Measurements from ENCODE around the gene DHRS2.
"Not testable (repeated sequence)": the region's sequence is repeated elsewhere in the genome, so short reads cannot be mapped to it uniquely, and the experiment has no call there.

Gene DHRS2, protein sequence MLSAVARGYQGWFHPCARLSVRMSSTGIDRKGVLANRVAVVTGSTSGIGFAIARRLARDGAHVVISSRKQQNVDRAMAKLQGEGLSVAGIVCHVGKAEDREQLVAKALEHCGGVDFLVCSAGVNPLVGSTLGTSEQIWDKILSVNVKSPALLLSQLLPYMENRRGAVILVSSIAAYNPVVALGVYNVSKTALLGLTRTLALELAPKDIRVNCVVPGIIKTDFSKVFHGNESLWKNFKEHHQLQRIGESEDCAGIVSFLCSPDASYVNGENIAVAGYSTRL

DNA sequence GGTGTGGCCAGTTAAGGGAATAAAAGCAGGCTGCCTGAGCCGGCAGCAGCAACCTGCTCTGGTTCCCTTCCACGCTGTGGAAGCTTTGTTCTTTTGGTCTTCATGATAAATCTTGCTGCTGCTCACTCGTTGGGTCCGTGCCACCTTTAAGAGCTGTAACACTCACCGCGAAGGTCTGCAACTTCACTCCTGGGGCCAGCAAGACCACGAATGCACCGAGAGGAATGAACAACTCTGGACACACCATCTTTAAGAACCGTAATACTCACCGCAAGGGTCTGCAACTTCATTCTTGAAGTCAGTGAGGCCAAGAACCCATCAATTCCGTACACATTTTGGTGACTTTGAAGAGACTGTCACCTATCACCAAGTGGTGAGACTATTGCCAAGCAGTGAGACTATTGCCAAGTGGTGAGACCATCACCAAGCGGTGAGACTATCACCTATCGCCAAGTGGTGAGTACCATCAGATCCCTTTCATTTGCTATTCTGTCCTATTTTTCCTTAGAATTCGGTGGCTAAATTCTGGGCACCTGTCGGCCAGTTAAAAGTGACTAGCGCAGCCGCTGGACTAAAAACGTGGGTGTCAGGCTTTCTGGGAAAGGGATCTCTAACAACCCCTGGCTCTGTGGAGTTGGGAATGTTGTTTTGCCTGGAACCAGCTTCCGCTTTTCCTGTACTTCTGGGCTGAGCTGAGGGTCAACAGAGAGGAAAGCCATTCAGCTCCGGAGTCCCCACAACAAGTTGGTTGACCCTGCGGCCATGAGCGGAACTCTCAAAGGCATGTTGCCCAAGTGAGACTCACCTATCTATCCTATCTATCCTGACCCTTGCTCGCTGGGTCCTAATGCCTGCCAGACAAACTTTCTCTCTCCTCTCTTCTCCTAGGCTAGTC lies at the start of gene DHRS2:
TSS of gene DHRS2 (plus strand) at position 48 of the 895 bp plus-strand sequence. CDS start 2,501 bp downstream, outside the sequence.
- DNase-seq = no peak

DNA sequence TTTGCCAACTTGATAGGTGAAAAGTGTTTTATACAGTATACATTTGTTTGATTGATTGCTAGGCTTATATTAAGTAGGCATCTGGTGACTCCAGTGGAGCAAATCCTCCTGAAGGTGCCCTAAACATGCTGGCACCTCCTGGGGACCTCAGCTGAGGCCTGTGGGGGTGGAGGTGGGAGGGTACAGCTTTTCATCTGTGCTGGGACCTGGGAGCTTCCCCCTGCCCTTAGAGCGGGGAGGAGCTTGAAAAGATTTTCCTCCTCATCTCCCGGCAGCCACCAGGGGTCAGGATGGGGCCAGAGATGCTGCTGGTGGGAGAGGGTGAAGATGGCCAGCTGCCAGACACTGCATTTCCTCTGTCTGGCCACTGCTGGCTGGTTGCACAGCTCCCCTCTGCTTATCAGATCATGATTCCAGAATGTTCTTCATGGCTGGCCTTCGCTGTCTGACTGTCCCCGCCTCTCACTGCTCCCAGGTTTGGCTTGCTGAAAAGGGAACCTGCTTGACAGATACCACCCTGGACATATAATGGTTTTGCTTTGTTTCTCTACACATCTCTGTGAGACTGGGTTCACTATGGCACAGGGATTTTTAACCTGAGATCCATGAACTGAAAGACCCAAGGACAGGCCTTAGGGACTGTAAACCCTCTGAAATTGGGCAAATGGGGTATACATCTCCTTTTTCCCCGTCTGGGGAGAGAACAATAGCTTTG lies 47.1 kb upstream of the DHRS2 start:
- DNase-seq = peak; percentile 76

DNA sequence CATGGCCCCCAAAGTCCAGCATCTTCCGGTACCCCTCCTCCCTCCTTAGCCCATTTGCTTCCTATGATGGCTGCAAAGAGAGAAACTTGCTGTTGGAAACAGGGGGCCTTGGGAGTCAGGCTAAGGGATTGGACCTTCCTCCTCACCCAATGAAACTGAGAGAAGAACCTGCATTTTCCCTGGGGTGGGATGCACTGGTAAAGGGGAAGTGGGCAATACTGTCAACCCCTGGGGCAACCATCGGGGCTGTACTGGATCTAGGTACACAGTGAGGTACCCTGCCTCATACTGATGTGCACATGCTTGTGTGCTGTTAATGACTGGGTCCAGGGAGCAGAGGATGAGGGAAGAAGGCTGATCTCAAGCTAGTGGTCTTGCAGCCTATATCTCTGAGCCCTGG lies 46.6 kb upstream of the DHRS2 start:
- no peak for DNase-seq

DNA sequence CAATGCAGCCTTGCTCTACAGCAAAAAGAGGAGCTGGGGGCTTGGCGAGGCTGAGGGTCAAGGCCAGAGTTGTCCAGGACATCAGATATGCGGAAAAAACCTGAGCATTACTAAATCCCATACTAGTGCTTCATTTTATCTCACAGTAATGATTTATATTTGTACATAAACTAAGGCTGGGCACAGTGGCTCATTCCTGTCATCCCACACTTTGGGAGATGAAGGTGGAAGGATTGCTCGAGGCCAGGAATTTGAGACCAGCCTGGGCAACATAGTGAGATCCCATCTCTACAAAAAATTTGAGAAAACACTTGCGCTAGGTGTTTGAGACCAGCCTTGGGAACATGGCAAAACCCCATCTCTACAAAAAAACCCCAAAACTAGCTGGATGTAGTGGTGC lies 46.0 kb upstream of the DHRS2 start:
- DNase-seq = no peak

DNA sequence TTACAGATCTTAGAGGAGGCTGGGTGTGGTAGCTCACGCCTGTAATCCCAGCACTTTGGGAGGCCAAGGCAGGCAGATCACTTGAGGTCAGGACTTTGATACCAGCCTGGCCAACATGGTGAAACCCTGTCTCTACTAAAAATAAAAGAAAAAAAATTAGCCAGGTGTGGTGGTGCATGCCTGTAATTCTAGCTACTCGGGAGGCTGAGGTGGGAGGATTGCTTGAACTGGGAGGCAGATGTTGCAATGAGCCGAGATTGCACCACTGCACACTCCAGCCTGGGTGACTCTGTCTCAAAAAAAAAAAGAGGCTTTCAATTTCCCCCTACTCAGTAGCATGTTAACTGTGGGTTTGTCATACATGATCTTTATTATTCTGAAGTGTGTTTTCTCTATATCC lies 42.0 kb upstream of the DHRS2 start:
- DNase-seq = not testable (repeated sequence)

DNA sequence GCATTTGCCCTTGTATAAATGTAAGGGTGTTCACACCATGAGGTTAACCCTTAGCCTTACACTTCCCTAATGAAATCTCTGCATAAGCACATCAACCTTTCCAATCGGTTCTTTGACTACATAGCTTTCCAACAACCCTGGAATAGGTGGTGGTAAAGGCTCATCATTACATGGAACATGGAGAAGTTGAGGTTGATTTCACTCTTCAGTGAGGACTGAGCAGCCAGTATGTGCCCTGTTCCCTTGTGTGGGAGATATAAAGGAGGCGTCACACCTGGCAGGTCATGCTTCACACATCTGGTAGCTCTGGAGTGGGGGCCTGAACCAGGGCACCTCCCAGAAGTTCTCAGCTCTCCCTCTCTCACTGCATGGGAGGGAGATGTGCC lies 35.8 kb upstream of the DHRS2 start:
- no peak for DNase-seq

DNA sequence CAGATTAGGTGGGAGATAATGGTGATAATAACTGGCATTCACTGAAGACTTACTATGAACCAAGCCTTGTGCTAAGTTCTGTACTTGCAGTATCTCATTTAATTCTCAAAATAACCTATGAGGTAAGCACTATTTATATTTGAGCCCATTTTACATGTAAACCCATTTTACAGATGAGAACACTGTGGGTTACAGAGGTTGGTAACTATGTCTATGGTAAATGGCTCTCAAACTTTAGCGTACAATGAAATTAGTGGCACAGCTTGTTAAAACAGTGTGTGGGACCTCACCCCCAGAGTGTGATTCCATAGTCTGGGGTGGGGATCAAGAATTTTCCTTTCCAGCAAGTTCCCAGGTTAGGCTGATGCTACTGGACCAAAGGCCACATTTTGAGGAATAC lies 35.4 kb upstream of the DHRS2 start:
- no peak for DNase-seq

DNA sequence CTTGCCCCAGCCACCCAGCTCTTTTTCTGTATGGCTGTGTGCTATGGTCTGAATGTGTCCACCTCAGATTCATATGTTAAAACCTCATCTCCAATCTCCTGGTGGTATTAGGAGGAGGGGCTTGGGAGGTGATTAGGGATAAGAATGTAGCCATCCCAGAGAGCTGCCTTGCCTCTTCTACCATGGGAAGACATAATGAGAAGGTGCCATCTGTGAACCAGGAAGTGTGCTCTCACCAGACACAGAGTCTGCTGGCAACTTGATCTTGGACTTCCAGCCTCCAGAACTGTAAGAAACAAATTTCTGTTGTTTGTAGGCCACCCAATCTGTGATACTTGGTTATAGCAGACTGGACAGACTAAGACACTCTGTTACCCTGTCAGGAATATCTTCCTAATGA lies 34.7 kb upstream of the DHRS2 start:
- no peak for DNase-seq

DNA sequence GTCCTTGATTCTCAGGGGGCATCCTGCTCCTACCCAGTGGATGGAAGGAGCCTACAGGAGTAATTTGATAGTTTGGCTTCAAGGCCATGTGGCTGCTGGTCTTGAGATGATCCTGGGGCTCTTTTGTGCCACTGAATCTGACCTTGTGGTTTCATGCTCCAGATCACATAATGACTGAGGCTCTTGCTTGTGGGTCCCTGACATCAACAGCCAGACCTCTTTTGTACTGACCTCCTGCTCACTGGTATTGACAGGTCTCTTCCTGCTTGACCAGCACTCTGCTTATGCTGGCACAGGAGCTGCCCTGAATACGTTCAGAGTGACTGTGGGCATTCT lies 34.4 kb upstream of the DHRS2 start:
- no peak for DNase-seq

DNA sequence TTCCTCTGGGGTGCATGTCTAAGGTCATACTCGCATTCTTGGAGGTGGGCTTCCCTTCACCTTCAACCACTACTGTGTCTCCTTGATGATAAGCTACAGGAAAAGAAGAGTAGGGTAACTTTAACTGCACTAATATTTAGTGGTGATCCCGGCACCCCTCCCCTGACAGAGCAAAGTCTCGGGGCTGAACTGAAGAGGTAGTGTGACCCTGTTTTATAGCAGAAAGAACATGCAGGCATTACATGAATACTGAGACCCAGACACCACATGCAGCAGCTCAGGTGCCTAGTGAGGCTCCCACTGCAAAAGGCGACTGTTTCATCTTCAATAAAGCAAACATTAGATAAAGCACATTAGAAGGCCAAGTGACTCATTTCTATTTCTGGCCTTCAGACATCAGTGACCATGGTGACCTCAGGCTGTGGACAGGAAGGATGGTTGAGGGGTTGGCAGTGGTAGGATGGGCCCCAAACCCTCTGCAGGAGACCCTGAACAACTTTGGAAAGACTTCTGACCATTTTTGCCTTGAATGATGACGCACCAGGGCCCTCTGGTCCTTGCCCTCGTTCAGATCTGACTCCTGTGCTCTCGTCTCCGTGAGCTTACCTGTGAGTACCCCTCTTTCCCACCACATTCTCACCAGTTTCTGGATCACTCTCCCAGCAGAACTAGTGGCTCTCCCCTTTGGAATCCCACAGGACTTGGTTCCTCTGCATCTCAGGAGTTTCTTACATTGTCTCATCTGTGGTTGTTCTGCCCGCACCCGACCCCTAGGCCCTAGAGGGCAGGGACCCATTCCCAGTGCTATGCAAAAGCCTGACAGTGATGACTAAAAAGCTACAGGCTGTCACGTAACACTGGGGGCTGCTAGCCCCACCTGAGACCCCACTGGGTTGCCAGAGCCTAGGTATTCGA lies 33.7 kb upstream of the DHRS2 start:
- no peak for DNase-seq

DNA sequence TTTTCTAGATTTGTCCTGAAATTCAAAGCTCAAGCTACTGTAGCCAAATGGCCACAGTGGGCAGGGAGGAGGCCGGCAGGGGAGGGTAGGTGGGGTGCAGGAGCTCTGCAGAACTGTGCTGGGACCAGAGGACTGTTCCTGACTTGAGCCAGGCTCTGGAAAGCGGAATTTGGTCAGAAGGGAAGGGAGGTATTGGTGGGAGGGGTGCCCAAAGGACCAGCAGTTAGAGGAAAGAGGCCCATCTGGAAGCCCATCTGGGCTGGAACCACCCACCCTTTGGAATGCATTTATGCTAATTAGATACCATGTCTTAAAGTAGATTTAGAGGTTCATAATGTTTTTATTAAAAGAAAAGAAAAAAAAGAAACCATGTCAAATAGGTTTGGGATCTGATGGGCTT lies 33.1 kb upstream of the DHRS2 start:
- DNase-seq = no peak

DNA sequence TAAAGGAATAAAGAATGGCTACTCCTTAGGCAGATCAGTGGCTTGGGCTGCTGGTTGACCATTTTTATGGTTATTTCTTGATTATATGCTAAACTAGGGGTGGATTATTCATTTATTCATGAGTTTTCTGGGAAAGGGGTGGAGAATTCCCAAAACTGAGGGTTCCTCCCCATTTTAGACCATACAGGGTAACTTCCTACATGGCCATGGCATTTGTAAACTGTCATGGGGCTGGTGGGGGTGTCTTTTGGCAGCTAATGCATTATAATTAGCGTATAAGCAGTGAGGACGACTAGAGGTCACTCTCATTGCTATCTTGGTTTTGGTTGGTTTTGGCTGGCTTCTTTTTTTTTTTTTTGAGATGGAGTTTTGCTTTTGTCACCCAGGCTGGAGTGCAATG lies 32.0 kb upstream of the DHRS2 start:
- DNase-seq = no peak

DNA sequence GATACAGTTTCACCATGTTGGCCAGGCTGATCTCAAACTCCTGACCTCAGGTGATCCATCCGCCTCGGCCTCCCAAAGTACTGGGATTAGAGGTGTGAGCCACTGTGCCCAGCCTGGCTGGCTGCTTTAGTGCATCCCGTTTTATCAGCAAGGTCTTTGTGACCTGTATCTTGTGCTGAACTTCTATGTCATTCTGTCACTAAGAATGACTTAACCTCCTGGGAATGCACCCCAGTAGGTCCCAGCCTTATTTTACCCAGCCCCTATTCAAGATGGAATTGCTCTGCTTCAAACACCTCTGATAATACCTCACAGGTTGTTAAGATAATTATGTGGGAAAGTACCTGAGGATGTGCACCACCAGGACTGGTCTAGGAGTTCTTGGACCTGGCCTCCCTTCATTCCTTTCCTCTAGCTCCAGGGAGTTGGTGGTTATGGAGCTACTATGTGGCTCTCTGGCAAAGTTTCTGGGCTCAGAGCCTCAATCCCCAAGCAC lies 31.4 kb upstream of the DHRS2 start:
- DNase-seq = no peak

DNA sequence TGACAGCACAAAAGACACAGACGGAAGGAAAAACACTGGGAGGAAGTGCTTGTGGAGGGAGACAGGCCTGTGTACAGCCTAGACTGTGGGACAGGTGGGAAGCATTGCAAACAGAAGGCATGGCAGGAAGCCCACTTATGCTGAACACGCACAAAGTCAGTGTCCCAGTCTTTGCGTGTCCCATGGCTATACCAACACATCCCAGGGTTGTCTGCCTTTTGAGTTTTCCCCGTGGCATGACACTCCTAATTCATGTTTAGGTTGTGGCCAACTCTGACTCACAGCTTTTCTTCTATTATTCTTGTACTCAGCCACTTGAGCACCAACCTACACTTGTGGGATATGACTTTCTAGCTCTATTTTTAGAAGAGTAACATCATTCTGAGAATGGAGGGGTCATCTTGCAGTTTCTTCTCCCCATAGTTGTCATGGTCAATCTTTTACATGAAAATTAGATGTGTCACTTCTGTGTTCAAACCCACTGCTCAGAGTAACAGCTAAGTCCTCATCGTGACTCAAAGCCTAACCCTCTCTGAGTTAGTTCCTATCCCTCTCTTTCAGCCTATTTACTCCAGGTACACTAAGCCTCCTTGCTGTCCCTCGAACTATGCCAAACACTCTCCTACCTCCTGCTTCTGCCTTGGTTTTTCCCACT lies 30.1 kb upstream of the DHRS2 start:
- DNase-seq = no peak

DNA sequence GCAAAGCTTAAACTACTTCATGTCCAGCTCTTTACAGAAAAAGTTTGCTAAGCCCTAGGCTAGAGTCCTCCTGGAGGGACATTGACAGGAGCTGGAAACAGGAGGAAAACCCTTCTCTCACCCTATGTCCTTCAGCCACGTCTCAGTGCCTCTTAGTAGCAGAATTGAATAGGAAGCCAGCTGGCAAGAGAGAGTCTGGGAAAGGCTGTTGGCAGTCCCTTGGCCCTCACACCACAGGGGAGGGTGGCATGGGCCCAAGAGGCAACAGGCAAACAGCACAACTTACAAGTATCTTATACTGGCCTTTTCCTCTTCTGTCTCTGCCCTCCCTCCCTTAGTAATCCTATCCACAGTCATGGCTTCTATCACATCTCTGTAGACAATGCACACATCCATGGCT lies 27.7 kb upstream of the DHRS2 start:
- no peak for DNase-seq

DNA sequence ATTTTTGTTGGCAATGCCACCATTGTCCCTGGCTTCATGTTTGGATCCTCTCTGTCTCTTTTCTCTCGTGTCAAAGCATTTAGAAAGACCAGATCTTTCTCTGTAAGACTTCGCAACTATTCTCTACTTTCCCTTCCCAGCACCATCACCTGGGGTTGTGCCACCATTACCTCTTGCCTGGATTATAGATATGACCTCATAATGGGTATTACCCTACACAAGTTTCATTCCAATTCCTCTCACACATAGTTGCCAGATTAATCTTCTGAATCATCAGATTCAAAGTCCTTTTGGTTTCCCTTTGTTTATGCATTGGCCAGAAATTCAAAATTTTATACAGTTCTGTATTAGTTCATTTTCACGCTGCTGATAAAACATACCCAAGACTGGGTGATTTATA lies 27.2 kb upstream of the DHRS2 start:
- DNase-seq = no peak

DNA sequence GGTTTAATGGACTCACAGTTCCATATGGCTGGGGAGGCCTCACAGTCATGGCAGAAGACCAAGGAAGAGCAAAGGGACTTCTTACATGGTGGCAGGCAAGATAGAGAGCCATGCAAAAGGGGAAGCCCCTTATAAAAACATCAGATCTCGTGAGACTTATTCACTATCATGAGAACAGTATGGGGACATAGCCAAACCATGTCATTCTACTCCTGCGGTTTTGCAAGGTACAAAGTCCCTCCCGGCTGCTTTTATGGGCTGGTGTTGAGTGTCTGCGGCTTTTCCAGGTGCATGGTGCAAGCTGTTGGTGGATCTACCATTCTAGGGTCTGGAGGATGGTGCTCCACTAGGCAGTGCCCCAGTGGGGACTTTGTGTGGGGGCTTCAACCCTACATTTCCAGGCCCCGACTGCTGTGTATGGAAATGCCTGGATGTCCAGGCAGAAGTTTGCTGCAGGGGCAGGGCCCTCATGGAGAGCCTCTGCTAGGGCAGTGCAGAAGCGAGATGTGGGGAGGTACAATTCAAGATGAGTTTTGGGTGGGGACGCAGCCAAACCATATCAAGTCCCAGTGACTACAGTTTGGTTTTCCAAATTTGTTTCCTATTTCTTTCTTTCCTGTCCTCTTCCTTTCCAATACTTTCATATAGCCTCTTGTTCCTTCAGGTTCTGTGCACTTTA lies 26.6 kb upstream of the DHRS2 start:
- not testable (repeated sequence) for DNase-seq

DNA sequence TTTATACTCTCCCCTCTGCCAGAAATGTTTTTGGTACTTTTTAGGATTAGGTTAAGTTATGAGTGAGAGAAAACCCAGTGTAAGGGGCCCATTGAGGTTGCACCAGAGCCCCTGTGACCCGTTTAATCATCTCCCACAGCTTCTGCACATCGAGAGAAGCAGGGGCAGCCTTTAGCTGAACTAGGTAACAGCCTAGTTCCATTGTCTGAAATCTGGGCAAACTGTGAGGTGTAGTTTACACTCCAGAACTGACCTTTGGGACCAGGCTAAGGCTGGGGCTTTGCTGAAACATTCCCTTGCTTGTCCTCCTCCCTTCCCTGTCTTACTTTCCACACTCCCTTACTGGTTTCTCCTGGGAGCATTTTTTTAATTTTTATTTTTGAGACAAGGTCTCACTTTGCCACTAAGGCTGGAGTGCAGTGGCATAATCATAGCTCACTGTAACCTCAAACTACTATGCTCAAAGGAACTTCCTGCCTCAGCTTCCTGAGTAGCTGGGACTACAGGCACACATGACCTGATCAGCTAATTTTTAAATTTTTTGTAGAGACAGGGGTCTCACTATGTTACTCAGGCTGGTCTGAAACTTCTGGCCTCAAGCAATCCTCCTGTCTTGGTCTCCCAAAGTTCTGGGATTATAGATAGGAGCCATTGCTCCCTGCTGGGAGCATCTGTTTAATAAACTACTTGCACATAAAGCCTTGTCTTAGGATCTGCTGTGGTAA lies 25.9 kb upstream of the DHRS2 start:
- DNase-seq = no peak

DNA sequence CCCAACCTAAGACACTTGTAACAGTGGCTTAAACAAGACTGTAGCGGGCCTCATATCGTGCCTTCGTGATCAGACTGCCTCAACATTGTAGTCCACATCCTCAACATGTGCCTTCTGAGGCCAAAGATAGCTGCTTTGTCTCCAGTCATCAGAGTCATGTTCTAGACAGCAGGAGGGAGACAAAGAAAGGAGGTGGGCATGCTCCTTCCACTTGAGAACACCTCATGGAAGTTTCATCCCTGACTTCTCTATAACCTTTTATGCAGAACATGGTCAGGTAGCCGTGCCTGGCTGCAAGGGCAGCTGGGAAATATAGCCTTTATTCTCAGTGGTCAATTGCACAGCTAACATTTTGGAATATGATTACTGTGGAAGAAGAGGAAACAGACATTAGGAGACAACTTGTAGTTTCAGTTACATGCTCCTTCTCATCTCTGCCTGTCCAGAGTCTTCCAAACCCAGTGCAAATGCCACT lies 25.3 kb upstream of the DHRS2 start:
- no peak for DNase-seq

DNA sequence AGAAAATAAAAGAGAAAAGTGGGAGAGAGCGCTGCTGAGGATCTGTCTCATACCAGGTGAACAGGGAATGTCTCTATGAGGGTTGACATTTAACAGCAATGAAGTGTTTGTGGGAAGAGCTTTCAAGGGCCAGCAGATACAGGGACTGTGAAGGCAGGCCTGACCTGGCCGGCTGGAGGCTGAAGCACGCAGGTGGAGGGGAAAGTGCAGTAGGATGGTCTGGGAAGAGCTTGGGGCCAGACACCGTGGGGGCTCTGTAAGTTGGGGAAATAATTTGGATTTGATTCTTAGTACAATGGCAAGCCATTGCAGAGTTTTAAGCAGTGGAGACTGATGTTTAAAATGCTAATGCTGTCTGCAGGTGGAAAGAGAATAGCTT lies 23.8 kb upstream of the DHRS2 start:
- DNase-seq = no peak

DNA sequence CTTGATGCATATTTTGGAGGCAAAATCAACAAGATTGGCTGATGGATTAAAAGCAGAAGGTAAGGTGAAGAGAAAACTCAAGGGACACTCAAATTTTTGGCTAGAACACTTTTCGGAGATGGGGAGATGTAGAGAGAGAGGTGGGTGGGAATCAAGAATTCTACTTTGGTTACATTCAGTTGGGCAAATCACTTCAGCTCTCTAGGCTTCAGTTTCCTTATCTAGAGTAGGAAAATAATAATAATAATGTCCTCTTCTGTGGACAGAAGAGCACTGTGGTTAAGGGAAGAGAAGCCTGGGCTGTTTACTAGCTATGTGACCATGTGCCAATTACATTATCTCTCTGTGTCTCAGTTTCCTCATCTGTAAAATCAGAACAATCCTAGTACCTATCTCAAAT lies 23.4 kb upstream of the DHRS2 start:
- DNase-seq = no peak

All from inflammatory macrophage treated with lipopolysaccharide for 4 hours (primary cell).